IMR-90 (cell line): ENCODE results near the gene DDAH2. TPM values are rescaled to one million over a fixed set of nuclear protein-coding genes. Genes with fewer than 3 reads are reported as not detected.
"Not testable (repeated sequence)": the region's sequence is repeated elsewhere in the genome, so short reads cannot be mapped to it uniquely, and the experiment has no call there.

Experiments used
- ATAC-seq: fragments of 200-7000 bp; cut with Tn5 transposase; 2 replicates; pipeline ENCODE4 v1.9.1; 2020; ENCODE audit warnings: low read depth, mild to moderate bottlenecking, moderate library complexity
- BruUV-seq: library from RNA; stranded (reverse); fragments of 400-500 nt; replicated peaks from 2 replicates; lab custom pipeline; 2021; lab: Mats Ljungman, UMichigan
- CTCF ChIA-PET: fragments of 300-600 bp; formaldehyde crosslinking; extraction: SDS; loops from one replicate; lab custom pipeline; 2021; ENCODE audit warnings: antibody characterized with exemption; lab: Yijun Ruan, JAX
- POLR2A ChIA-PET: fragments of 300-600 bp; sonication (Branson Sonifier 250); formaldehyde crosslinking; loops from one replicate; lab custom pipeline; 2022; ENCODE audit warnings: antibody characterized with exemption; ENCODE audit not compliant: unreplicated experiment; lab: Charles Lee
- DNase-seq: peaks from one replicate; pipeline ENCODE4 v3.0.0; 2013
- H2AFZ ChIP-seq: replicated peaks from 2 replicates; pipeline ENCODE3; 2013; ENCODE audit warnings: low read length, mild to moderate bottlenecking; ENCODE audit not compliant: poor library complexity
- H2AK5ac ChIP-seq: 2 replicates; pipeline ENCODE4 v1.6.1; 2013; ENCODE audit warnings: low read depth, low read length, inconsistent platforms
- H2AK9ac ChIP-seq: replicated peaks from 2 replicates; pipeline ENCODE3; 2013; ENCODE audit warnings: mild to moderate bottlenecking, low read depth, low read length, moderate library complexity; ENCODE audit not compliant: poor library complexity
- H2BK120ac ChIP-seq: 2 replicates; pipeline ENCODE4 v1.6.1; 2013; ENCODE audit warnings: low read depth, low read length, inconsistent platforms
- H2BK15ac ChIP-seq: 3 replicates; pipeline ENCODE4 v1.6.1; 2013; ENCODE audit warnings: low read depth, low read length, inconsistent platforms
- H2BK20ac ChIP-seq: 2 replicates; pipeline ENCODE4 v1.6.1; 2013; ENCODE audit warnings: low read depth, mild to moderate bottlenecking, inconsistent platforms, low read length, moderate library complexity
- H2BK5ac ChIP-seq: 2 replicates; pipeline ENCODE4 v1.6.1; 2013; ENCODE audit warnings: mild to moderate bottlenecking, low read depth, low read length, inconsistent platforms; ENCODE audit not compliant: poor library complexity, severe bottlenecking
- H3K14ac ChIP-seq: replicated peaks from 2 replicates; pipeline ENCODE4 v1.6.1; 2013; ENCODE audit warnings: low read depth, low read length, inconsistent platforms
- H3K18ac ChIP-seq: 2 replicates; pipeline ENCODE4 v1.6.1; 2013; ENCODE audit warnings: low read depth, low read length, control low read depth
- H3K23ac ChIP-seq: 2 replicates; pipeline ENCODE4 v1.6.1; 2013; ENCODE audit warnings: low read depth, low read length, inconsistent platforms
- H3K27ac ChIP-seq: 2 replicates; pipeline ENCODE4 v1.5.1; 2013; ENCODE audit warnings: mild to moderate bottlenecking, control low read depth, low read length; ENCODE audit not compliant: insufficient read depth
- H3K27me3 ChIP-seq: 2 replicates; pipeline ENCODE4 v1.6.1; 2013; ENCODE audit warnings: low read length; ENCODE audit not compliant: control insufficient read depth, insufficient read depth
- H3K36me3 ChIP-seq: 2 replicates; pipeline ENCODE4 v1.6.1; 2013; ENCODE audit warnings: low read length, mixed read lengths; ENCODE audit not compliant: control insufficient read depth, insufficient read depth
- H3K4ac ChIP-seq: 2 replicates; pipeline ENCODE4 v1.6.1; 2013; ENCODE audit warnings: low read depth, low read length, inconsistent platforms
- H3K4me1 ChIP-seq: 2 replicates; pipeline ENCODE4 v1.6.1; 2013; ENCODE audit warnings: low read length, mixed read lengths; ENCODE audit not compliant: control insufficient read depth, insufficient read depth
- H3K4me2 ChIP-seq: 2 replicates; pipeline ENCODE4 v1.6.1; 2013; ENCODE audit warnings: low read depth, mild to moderate bottlenecking, control low read depth, low read length, moderate library complexity
- H3K4me3 ChIP-seq: 2 replicates; pipeline ENCODE4 v1.5.1; 2013; ENCODE audit warnings: low read depth, mild to moderate bottlenecking, control low read depth, low read length, moderate library complexity; ENCODE audit not compliant: insufficient read depth
- H3K56ac ChIP-seq: 2 replicates; pipeline ENCODE4 v1.6.1; 2013; ENCODE audit warnings: low read length, inconsistent platforms; ENCODE audit not compliant: insufficient read depth; ENCODE audit errors: extremely low read depth
- H3K79me1 ChIP-seq, 2 experiments: 2 replicates each; pipeline ENCODE4 v1.6.1; 2013; ENCODE audit warnings: low read length in 2 of 2, inconsistent platforms in 1 of 2, low read depth in 1 of 2
- H3K9ac ChIP-seq: 2 replicates; pipeline ENCODE4 v1.6.1; 2013; ENCODE audit warnings: low read depth, low read length, control low read depth
- H3K9me1 ChIP-seq: 2 replicates; pipeline ENCODE4 v1.6.1; 2013; ENCODE audit warnings: low read length, inconsistent platforms; ENCODE audit not compliant: insufficient read depth
- H3K9me3 ChIP-seq: 2 replicates; pipeline ENCODE4 v1.6.1; 2013; ENCODE audit warnings: low read length; ENCODE audit not compliant: control insufficient read depth, insufficient read depth
- H4K20me1 ChIP-seq: 2 replicates; pipeline ENCODE4 v1.6.1; 2013; ENCODE audit warnings: low read length, inconsistent platforms; ENCODE audit not compliant: insufficient read depth
- H4K5ac ChIP-seq: 2 replicates; pipeline ENCODE4 v1.6.1; 2013; ENCODE audit warnings: mild to moderate bottlenecking, low read depth, low read length, control low read depth
- H4K8ac ChIP-seq, 2 experiments: 2 replicates each; pipeline ENCODE4 v1.6.1; 2013; ENCODE audit warnings: low read depth in 2 of 2, low read length in 2 of 2, control low read depth in 1 of 2, inconsistent platforms in 1 of 2
- H4K91ac ChIP-seq: 2 replicates; pipeline ENCODE4 v1.6.1; 2013; ENCODE audit warnings: low read depth, low read length, inconsistent platforms; ENCODE audit not compliant: insufficient read depth
- WGBS, 2 experiments: methylation state at CpG; one replicate each; pipeline versions ENCODE4 v1.1.5 to v1.1.7; 2013; ENCODE audit warnings: missing lambda C conversion rate in 2 of 2; ENCODE audit not compliant: insufficient read length in 1 of 2; ENCODE audit errors: extremely low coverage in 2 of 2; 5-methylcytosine and 5-hydroxymethylcytosine counted together
- dilution Hi-C: fragments of 300-500 bp; cut with HindIII; formaldehyde crosslinking; loops from one replicate; pipeline ENCODE4 v1.14.3; 2018; ENCODE audit warnings: low sequenced_read_pairs; ENCODE audit not compliant: unreplicated experiment
- in situ Hi-C: fragments of 300-500 bp; cut with MboI; formaldehyde crosslinking; loops from 3 replicates; pipeline ENCODE4 v1.14.3; 2019; ENCODE audit warnings: low sequenced_read_pairs, inconsistent platforms, mixed read lengths
- intact Hi-C: fragments of 100-400 bp; cut with micrococcal nuclease; formaldehyde crosslinking; loops from 2 replicates; pipeline ENCODE4 v1.10.0; 2022
- polyA plus RNA-seq, 3 experiments: library from polyadenylated mRNA; depleted of rRNA; stranded (reverse); fragments of >200 nt; gene quantifications; 2 replicates each; pipeline ENCODE4 v1.2.3, GENCODE V29; 2012; ENCODE audit warnings: low replicate concordance in 1 of 3
- total RNA-seq: library from RNA; depleted of rRNA; stranded (reverse); fragments of >200 nt; gene quantifications from 2 replicates; pipeline ENCODE4 v1.2.3, GENCODE V29; 2012

Gene DDAH2
- total and polyA plus RNA-seq, 2 of the 4 experiments (the other 2 are of a cell fraction): 40.7 to 57.9 TPM

DNA sequence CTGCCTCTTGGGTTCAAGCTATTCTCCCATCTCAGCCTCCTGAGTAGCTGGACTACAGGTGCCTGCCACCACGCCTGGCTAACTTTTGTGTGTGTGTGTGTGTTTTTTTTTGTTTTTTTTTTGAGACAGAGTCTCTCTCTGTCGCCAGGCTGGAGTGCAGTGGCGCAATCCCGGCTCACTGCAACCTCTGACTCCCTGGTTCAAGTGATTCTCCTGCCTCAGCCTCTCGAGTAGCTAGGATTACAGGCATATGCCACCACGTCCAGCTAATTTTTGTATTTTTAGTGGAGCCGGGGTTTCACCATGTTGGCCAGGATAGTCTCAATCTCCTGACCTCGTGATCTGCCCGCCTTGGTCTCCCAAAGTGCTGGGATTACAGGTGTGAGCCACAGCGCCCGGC, 19.9 kb downstream of the DDAH2 start:
- in situ Hi-C loops, H3K14ac ChIP-seq, ATAC-seq, H3K4ac ChIP-seq, H2BK15ac ChIP-seq, H2AK5ac ChIP-seq, dilution Hi-C loops, H4K91ac ChIP-seq, H4K8ac ChIP-seq, H3K9me1 ChIP-seq, H2AK9ac ChIP-seq, H3K23ac ChIP-seq, H3K27ac ChIP-seq, H2BK20ac ChIP-seq, DNase-seq, H2BK120ac ChIP-seq, H3K9ac ChIP-seq, H4K5ac ChIP-seq, H4K20me1 ChIP-seq, H3K4me3 ChIP-seq, H3K56ac ChIP-seq, H3K4me2 ChIP-seq, H3K36me3 ChIP-seq, H3K9me3 ChIP-seq, H3K79me1 ChIP-seq, POLR2A ChIA-PET, BruUV-seq, H3K4me1 ChIP-seq, H2BK5ac ChIP-seq, H2AFZ ChIP-seq, H3K18ac ChIP-seq, intact Hi-C loops: not testable (repeated sequence)
- CTCF ChIA-PET: interaction anchor here (0.6 kb wide), 1 partner anchor 28 kb away, joined by 3 read pairs; no protein-coding TSS in a partner anchor
- peaks cover 27% of the 10 kb centered on the region for H3K27me3 ChIP-seq
- 76% methylated on average over 3 of the region's 11 CpGs; no CpG with 5 or more reads in 1 of the 2 experiments for WGBS, 2 experiments
